Prostate gland (tissue), 2 donors: ENCODE results near the gene SLC22A12.

Source experiments
- POLR2A ChIP-seq: fragments of 450-650 bp; IDR thresholded peaks from one replicate; pipeline ENCODE4 v1.6.1; 2016; ENCODE audit warnings: antibody characterized with exemption, mild to moderate bottlenecking
- POLR2AphosphoS5 ChIP-seq: sonication (generic); formaldehyde crosslinking; IDR thresholded peaks from one replicate; pipeline ENCODE4 v1.6.1; 2017; ENCODE audit warnings: antibody characterized with exemption
- TF ChIP-seq, protein P1 (sequence below), 4 experiments: fragments of 200-600 bp in 2 of 4; fragments of 450-650 bp in 2 of 4; sonication (generic) in 2 of 4; IDR thresholded peaks; 1 replicate in 3 of 4; 2 replicates in 1 of 4; pipeline ENCODE4 v1.5.1; 2016 to 2019; ENCODE audit warnings: antibody characterized with exemption in 4 of 4, mild to moderate bottlenecking in 2 of 4, moderate library complexity in 2 of 4

GRCh38 chr11:64632237-64632636 is 41.2 kb downstream of the SLC22A12 start:
- TF ChIP-seq, protein P1, sequence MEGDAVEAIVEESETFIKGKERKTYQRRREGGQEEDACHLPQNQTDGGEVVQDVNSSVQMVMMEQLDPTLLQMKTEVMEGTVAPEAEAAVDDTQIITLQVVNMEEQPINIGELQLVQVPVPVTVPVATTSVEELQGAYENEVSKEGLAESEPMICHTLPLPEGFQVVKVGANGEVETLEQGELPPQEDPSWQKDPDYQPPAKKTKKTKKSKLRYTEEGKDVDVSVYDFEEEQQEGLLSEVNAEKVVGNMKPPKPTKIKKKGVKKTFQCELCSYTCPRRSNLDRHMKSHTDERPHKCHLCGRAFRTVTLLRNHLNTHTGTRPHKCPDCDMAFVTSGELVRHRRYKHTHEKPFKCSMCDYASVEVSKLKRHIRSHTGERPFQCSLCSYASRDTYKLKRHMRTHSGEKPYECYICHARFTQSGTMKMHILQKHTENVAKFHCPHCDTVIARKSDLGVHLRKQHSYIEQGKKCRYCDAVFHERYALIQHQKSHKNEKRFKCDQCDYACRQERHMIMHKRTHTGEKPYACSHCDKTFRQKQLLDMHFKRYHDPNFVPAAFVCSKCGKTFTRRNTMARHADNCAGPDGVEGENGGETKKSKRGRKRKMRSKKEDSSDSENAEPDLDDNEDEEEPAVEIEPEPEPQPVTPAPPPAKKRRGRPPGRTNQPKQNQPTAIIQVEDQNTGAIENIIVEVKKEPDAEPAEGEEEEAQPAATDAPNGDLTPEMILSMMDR (IDR thresholded peaks at IDR 0.05): no peak
- no peak for TF ChIP-seq POLR2AphosphoS5
- TF ChIP-seq POLR2A: no peak
